ENCODE data around the gene TNFRSF21. TPM values are rescaled to one million over a fixed set of nuclear protein-coding genes. Genes with fewer than 3 reads are reported as not detected.

The TNFRSF21 gene, protein sequence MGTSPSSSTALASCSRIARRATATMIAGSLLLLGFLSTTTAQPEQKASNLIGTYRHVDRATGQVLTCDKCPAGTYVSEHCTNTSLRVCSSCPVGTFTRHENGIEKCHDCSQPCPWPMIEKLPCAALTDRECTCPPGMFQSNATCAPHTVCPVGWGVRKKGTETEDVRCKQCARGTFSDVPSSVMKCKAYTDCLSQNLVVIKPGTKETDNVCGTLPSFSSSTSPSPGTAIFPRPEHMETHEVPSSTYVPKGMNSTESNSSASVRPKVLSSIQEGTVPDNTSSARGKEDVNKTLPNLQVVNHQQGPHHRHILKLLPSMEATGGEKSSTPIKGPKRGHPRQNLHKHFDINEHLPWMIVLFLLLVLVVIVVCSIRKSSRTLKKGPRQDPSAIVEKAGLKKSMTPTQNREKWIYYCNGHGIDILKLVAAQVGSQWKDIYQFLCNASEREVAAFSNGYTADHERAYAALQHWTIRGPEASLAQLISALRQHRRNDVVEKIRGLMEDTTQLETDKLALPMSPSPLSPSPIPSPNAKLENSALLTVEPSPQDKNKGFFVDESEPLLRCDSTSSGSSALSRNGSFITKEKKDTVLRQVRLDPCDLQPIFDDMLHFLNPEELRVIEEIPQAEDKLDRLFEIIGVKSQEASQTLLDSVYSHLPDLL
- total RNA-seq (under 1 TPM; 0.36 to 0.38 TPM), polyA plus RNA-seq (not detected), total RNA-seq (0.07 to 7.1 (median 0.38) reads per million in 6 experiments)

DNA sequence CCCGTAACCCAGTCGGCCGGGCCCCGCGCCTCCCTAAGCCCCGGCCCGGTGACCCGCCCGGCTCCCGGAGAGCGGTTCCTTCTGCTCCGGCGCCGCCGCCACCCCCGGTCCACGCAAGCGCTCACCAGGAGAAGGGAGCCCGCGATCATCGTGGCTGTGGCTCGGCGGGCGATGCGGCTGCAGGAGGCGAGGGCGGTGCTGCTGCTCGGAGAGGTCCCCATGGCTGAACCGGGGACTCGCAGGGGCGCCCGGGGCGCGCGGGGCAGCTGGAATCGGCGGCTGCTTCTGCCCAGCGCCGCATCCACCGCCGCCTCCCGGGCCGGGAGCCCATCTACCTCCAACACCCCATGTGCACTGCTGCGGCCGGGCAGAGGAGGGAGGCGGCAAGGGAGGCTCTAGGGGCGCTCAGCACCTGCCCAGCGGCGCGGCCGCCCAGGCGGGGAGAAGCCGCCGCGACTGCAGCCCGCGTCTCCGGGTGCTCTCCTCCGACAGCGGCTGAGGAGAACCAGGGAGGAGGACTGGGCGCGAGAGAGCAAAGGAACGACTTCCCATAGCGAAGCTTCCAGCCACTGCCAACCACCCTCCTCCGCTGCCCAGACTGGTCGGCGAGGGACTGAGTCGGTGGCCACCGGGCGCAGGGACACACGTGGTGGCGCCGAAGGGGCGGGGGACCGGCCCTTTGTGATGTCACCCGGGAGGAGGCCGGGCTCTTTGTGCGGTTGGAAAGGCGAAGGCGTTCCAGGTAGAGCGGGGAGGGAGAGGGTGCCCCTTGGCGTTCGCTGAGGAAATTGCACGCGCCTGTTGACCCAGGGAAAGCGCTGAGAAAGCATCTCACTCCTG lies at the start of gene TNFRSF21:
TSS of gene TNFRSF21 (minus strand) at position 615 of the 840 bp plus-strand sequence. CDS start at position 221, 394 bp downstream.
- Mint-ChIP-seq H3K4me3 (peak within 1 kb of the TSS; percentile 74 to 87 (median 80)), H3K4me1 (peaks cover 6 to 16% (median 12%) of the 10 kb centered on the region in 4 donors), H3K27ac (no peak within 1 kb of the TSS), H3K9me3 (peaks cover 0 to 2% (median 0%) of the 10 kb centered on the region in 9 donors), H3K27me3 (peaks cover 25 to 65% (median 41%) of the 10 kb centered on the region in 5 donors), H3K36me3 (no peaks in the 10 kb centered on the region)
- peak; percentile 89 to 90 for ATAC-seq
- POLR2A ChIA-PET, result no interaction called here
- peak; percentile 63 to 87 (median 72) for DNase-seq

DNA sequence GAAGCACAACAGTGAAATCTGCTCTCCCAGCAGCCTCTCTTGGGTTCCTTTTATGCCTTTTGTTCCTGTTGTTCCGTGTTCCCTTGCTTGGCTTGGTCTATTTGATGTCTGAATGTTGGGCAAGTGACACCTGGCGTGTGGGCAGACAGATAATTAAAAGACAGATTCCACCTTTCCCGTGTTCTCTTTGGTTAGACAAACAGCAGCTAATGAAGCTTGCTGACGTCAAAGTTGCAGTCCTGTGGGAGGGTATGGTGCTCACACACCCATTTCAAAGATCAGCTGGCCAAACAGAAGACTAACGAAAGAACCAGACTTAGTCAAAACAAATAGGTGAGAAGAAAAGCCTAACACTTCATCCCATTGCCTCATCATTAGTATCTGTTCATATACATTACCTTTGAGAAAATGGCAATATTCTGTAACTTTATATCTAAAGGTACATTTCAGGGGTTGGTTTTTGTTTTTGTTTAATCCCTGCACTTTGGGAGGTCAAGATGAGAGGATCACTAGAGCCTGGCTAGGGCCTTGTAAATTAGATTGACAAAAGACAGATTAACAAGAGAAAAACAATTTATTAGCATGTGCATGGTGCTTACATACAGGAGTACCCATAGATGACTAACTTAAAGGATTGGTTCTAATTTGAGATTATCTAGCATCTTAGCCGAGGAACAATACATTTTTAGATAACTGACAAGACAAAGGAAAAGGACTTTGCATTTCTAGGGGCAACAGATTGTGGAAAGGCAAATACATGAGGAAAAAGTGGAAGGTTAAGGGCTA lies 48.9 kb upstream of the TNFRSF21 start:
- Mint-ChIP-seq H3K36me3 (no peaks in the 10 kb centered on the region), H3K27me3 (peaks cover 3 to 9% (median 5%) of the 10 kb centered on the region in 5 donors), H3K9me3 (no peaks in the 10 kb centered on the region), H3K4me3 (no peak overlapping the region), H3K27ac (no peak overlapping the region), H3K4me1 (peaks cover 0 to 36% (median 0%) of the 10 kb centered on the region in 4 donors)
- ATAC-seq (no peak), DNase-seq (no peak)
- POLR2A ChIA-PET, result no interaction called here

DNA sequence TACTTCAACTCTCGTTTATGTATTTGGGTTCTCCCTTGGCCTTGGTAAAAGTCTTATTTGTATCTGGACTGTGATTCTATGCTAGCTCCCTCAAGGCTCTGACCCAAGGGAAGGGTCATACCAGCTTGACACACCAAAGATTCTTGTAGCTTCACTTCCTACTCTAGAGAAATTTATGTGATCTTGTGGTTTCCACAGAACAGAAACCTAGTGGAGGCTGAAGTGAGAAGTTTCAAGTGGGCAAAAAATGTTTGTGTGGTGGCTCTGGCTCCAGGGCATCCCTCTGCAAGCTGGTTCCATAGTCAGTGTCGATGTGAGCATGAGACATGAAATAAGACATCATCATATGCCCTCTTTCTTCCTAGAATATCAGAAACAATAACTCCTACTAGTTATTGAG lies 48.1 kb upstream of the TNFRSF21 start:
- DNase-seq, result no peak
- ATAC-seq, result no peak
- POLR2A ChIA-PET, result no interaction called here

DNA sequence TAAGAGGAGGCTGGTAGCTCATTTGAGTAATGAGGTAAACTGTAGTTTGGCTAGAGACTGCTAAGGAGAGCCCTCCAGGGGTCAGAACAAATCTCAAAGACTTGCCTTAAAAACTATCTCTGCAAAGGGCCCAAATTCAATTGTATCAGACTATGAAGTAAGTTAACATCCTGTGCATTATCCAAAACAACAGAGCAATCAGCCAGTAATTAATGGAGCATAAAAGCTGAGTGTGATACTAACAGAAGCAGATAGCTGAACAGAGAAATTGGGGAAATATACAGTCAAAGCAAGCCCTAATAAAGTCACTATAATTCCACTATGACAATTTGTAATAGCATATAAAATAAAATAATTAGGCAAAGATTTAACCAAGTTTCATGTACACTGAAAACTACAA lies 45.8 kb upstream of the TNFRSF21 start:
- Mint-ChIP-seq H3K4me3 (no peak overlapping the region), H3K9me3 (peaks cover 0 to 1% (median 0%) of the 10 kb centered on the region in 9 donors), H3K36me3 (no peaks in the 10 kb centered on the region), H3K4me1 (peaks cover 0 to 39% (median under 1%) of the 10 kb centered on the region in 4 donors), H3K27me3 (peaks cover 1 to 16% (median 8%) of the 10 kb centered on the region in 5 donors), H3K27ac (no peak overlapping the region)
- DNase-seq (no peak), ATAC-seq (no peak)
- POLR2A ChIA-PET, result no interaction called here

More for the DNA sequence above, 48.1 kb upstream of the TNFRSF21 start:
- Mint-ChIP-seq H3K4me3 (no peak overlapping the region), H3K9me3 (no peaks in the 10 kb centered on the region), H3K27me3 (peaks cover 3 to 9% (median 5%) of the 10 kb centered on the region in 5 donors), H3K27ac (peak overlapping the region in 1 of 10 donors; percentile 8), H3K4me1 (peaks cover 0 to 39% (median 0%) of the 10 kb centered on the region in 4 donors), H3K36me3 (no peaks in the 10 kb centered on the region)

DNA sequence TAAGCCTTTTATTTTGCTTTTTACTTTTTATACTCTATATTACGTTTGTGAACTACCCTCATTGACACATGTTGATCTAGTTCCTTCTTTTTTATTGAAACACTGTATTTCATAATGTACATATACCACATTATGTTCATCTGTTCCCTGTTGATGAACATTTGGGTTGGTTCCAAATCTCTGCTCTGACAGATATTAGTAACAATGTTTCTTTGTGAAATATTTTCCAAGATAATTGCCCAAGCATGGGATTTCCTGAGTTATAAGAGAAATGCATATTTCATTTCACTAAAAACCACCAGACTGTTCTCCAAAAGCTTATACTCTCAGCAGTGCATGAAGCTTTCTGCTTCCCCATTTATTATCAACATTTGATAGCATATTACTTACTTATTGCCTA lies 44.2 kb upstream of the TNFRSF21 start:
- H3K27me3 Mint-ChIP-seq, result peaks cover 1 to 16% (median 6%) of the 10 kb centered on the region in 5 donors
- H3K4me3 Mint-ChIP-seq, result no peak overlapping the region
- H3K36me3 Mint-ChIP-seq, result no peaks in the 10 kb centered on the region
- no peak overlapping the region for H3K27ac Mint-ChIP-seq
- POLR2A ChIA-PET, result interaction anchor here (0.5 kb wide), 1 partner anchor 110 kb away, joined by 5 read pairs; no protein-coding TSS in a partner anchor
- ATAC-seq (no peak), DNase-seq (no peak)
- peaks cover 0 to 30% (median under 1%) of the 10 kb centered on the region in 4 donors for H3K4me1 Mint-ChIP-seq
- H3K9me3 Mint-ChIP-seq, result peaks cover 0 to 2% (median 0%) of the 10 kb centered on the region in 9 donors

DNA sequence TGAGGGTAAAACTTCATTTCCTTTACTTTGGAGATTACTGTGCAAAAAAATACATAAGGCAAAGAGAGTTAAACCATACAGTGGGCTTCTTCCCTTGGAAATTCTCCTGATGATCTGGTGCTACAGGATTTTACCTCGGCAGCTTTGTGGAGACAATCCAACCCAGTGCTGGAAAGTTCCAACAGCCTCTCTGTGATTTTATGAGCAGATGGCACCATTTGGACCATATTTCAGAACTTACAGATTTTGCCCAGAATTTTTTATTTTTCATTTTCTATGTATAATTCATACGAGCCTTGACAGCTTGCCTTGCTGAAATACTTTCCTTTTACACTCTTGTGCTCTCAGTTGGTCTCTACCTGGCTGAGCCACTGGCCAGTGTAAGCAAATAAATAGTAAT lies 43.3 kb upstream of the TNFRSF21 start:
- peaks cover 0 to 23% (median under 1%) of the 10 kb centered on the region in 4 donors for H3K4me1 Mint-ChIP-seq
- peaks cover 0 to 2% (median 0%) of the 10 kb centered on the region in 9 donors for H3K9me3 Mint-ChIP-seq
- DNase-seq (no peak), ATAC-seq (no peak)
- no peaks in the 10 kb centered on the region for H3K36me3 Mint-ChIP-seq
- H3K27me3 Mint-ChIP-seq, result peaks cover 1 to 16% (median 6%) of the 10 kb centered on the region in 5 donors
- POLR2A ChIA-PET, result no interaction called here
- H3K27ac Mint-ChIP-seq, result no peak overlapping the region
- no peak overlapping the region for H3K4me3 Mint-ChIP-seq

DNA sequence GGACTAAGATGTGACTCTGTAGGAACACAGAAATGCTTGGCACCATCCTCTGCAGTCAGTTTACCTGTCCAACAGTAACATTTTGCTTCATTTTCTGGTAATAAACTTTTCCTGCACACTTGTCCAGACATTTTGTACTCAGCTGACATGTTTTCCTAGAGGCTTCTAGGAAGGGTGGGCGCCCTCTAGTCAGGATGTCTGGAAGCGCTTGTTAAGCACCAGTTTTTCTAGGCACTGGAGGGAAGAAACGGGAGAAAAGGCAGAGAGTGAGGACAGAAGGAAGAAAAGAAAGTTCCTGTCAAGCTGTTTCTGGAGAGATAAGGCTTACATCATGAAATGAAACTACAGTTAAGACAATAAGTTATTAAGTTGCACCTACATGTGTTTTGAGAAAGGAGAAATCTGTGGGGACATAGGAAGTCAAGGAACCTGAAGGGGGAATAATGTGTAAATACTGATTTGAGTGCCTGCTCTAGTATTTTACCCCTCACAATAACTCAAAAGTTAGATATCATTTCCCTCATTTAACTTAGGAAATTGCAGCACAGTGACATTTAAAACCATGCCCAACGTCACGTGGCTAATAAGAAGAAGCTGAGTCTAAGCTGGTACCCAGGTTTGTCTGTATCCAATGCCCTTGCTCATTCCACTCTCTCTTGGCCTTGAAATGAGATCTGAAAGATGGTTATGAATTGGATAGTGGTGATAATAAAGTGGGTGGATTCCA lies 42.7 kb upstream of the TNFRSF21 start:
- peaks cover 0 to 2% (median 0%) of the 10 kb centered on the region in 9 donors for H3K9me3 Mint-ChIP-seq
- no peak overlapping the region for H3K27ac Mint-ChIP-seq
- peaks cover under 1 to 16% (median 6%) of the 10 kb centered on the region in 5 donors for H3K27me3 Mint-ChIP-seq
- H3K36me3 Mint-ChIP-seq, result no peaks in the 10 kb centered on the region
- ATAC-seq, result no peak
- no peak for DNase-seq
- peaks cover 0 to 19% (median under 1%) of the 10 kb centered on the region in 4 donors for H3K4me1 Mint-ChIP-seq
- H3K4me3 Mint-ChIP-seq, result no peak overlapping the region
- POLR2A ChIA-PET, result no interaction called here

DNA sequence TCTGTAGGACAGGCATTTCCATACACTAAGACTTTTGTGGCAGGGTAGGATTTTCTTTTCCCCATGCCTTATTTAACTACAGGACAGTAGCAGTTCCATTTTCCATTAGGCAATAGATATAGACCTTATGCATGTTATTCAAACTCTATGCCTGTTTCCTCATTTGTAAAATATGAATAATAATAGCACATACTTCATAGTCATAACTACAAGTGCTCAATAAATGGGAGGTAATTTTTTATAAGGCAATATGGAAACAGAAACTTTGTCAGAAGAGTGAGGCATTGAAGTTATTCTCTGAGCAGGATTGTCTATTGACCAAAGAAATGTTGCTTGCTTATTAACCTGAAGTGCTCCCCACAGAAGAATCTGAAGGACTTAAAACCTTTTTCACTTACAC lies 41.9 kb upstream of the TNFRSF21 start:
- no peaks in the 10 kb centered on the region for H3K36me3 Mint-ChIP-seq
- peaks cover 0 to 17% (median under 1%) of the 10 kb centered on the region in 4 donors for H3K4me1 Mint-ChIP-seq
- no peak overlapping the region for H3K27ac Mint-ChIP-seq
- no peak overlapping the region for H3K4me3 Mint-ChIP-seq
- POLR2A ChIA-PET, result no interaction called here
- peaks cover 0 to 3% (median 0%) of the 10 kb centered on the region in 9 donors for H3K9me3 Mint-ChIP-seq
- no peak for ATAC-seq
- peaks cover 3 to 24% (median 4%) of the 10 kb centered on the region in 5 donors for H3K27me3 Mint-ChIP-seq
- DNase-seq, result no peak

DNA sequence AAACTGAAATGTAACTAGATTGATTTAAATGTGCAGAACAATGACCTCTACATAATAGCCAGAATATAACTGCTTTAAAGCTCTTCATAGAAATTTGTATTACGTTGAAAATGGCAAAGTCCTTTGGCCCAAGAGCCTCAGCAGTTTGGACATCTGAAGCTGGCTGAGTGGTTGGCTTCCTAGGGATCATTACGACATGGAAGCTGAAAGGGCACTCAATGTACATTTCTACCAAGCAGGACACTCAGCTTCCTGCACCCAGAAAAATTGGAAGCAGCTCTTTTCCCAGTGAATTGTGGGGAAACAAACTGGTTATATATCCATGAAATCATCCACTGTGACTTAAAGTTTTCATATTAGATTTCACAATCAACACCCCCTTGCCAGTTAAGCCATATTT lies 40.2 kb upstream of the TNFRSF21 start:
- ATAC-seq (no peak), DNase-seq (no peak)
- Mint-ChIP-seq H3K36me3 (no peaks in the 10 kb centered on the region), H3K27ac (no peak overlapping the region), H3K27me3 (peaks cover 3 to 24% (median 9%) of the 10 kb centered on the region in 5 donors), H3K4me1 (peaks cover 0 to 14% (median under 1%) of the 10 kb centered on the region in 4 donors), H3K4me3 (no peak overlapping the region), H3K9me3 (peaks cover 0 to 3% (median 0%) of the 10 kb centered on the region in 9 donors)
- POLR2A ChIA-PET, result no interaction called here

DNA sequence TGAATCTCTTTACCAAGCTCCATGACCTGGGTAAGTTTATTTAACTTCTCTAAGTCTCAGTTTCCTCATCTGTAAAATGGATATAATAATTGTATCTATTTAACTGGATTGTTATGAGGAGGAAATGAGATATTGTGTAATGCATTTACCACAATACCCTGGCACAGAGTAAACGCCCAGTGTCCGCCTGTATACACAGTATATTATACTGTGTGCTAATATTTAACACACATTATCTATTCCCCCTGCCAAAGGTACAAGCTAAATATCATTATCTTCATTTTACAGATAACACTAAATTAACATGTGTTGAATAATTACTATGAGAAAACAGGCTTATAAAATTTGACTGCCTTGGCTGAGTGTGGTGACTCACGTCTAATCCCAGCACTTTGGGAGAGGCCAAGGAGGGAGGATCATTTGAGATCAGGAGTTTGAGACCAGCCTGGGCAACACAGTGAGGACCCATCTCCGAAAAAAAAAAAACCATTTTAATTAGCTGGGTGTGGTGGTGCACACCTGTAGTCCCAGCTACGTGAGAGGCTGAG lies 38.7 kb upstream of the TNFRSF21 start:
- no peaks in the 10 kb centered on the region for H3K36me3 Mint-ChIP-seq
- POLR2A ChIA-PET, result no interaction called here
- H3K4me3 Mint-ChIP-seq, result no peak overlapping the region
- DNase-seq, result no peak
- H3K27ac Mint-ChIP-seq, result no peak overlapping the region
- peaks cover 3 to 19% (median 9%) of the 10 kb centered on the region in 5 donors for H3K27me3 Mint-ChIP-seq
- no peak for ATAC-seq
- H3K9me3 Mint-ChIP-seq, result peaks cover 0 to 3% (median 0%) of the 10 kb centered on the region in 9 donors
- peaks cover 0 to 7% (median under 1%) of the 10 kb centered on the region in 4 donors for H3K4me1 Mint-ChIP-seq

DNA sequence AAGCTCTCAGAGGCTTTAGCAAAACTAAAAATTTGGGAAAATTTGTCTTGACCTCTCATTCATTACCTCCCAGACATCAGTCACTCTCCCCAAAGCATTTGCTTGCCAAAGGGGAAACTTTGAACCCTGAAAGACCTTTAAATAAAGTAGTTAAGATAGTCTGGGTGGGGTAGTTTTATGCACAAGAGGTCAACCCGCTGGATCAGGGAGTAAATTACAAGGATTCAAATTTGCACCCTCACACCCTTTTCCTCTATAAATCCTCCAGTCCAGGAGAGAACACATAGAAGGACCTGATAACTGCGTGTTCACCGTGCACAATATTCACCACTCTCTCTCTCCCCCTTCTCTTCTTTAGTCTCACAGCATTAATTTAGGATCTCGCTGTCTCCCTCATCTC lies 36.1 kb upstream of the TNFRSF21 start:
- Mint-ChIP-seq H3K9me3 (peaks cover 0 to 3% (median 0%) of the 10 kb centered on the region in 9 donors), H3K4me3 (no peak overlapping the region), H3K27me3 (peaks cover 4 to 14% (median 8%) of the 10 kb centered on the region in 5 donors), H3K36me3 (no peaks in the 10 kb centered on the region), H3K27ac (no peak overlapping the region), H3K4me1 (no peaks in the 10 kb centered on the region)
- no peak for DNase-seq
- POLR2A ChIA-PET, result no interaction called here
- ATAC-seq, result no peak

Measured in naive thymus-derived CD8-positive, alpha-beta T cell (primary cell).